PC-9 (cell line): ENCODE measurements around the gene ESRRG.
"Not testable (repeated sequence)": the region's sequence is repeated elsewhere in the genome, so short reads cannot be mapped to it uniquely, and the experiment has no call there.

Experiments used
- EZH2 ChIP-seq: fragments of 200-600 bp; sonication (generic); IDR thresholded peaks from 2 replicates; pipeline ENCODE4 v1.8.0; 2017; ENCODE audit warnings: antibody characterized with exemption, low read depth
- TF ChIP-seq, protein P1 (sequence below): fragments of 200-600 bp; sonication (generic); conservative IDR thresholded peaks from 2 replicates; pipeline ENCODE4 v1.6.1; 2017; ENCODE audit warnings: mixed run types, antibody characterized with exemption, mild to moderate bottlenecking, moderate library complexity

DNA sequence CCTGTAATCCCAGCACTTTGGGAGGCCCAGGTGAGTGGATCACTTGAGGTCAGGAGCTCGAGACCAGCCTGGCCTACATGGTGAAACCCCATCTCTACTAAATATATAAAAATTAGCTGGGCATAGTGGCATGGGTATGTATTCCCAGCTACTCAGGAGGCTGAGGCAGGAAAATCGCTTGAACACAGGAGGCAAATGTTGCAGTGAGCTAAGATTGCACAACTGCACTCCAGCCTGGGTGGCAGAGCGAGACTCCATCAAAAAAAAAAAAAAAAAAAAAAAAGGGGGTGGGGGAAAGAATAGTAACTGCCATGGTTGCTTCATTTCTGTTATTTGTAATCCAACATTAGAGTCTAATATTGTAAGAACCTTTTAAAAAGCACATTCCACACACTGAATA, 193.4 kb downstream of the ESRRG start:
- TF ChIP-seq, protein P1, sequence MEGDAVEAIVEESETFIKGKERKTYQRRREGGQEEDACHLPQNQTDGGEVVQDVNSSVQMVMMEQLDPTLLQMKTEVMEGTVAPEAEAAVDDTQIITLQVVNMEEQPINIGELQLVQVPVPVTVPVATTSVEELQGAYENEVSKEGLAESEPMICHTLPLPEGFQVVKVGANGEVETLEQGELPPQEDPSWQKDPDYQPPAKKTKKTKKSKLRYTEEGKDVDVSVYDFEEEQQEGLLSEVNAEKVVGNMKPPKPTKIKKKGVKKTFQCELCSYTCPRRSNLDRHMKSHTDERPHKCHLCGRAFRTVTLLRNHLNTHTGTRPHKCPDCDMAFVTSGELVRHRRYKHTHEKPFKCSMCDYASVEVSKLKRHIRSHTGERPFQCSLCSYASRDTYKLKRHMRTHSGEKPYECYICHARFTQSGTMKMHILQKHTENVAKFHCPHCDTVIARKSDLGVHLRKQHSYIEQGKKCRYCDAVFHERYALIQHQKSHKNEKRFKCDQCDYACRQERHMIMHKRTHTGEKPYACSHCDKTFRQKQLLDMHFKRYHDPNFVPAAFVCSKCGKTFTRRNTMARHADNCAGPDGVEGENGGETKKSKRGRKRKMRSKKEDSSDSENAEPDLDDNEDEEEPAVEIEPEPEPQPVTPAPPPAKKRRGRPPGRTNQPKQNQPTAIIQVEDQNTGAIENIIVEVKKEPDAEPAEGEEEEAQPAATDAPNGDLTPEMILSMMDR: not testable (repeated sequence)
- not testable (repeated sequence) for TF ChIP-seq EZH2
